HUES64 (cell line): ENCODE measurements around the gene C11orf58.

Experiments used
- H3K27ac ChIP-seq: 2 replicates; pipeline ENCODE4 v1.7.0; 2013; ENCODE audit warnings: low read depth, low read length, inconsistent platforms
- H3K27me3 ChIP-seq: 2 replicates; pipeline ENCODE4 v1.6.1; 2013; ENCODE audit warnings: mild to moderate bottlenecking, low read length; ENCODE audit not compliant: insufficient read depth
- H3K36me3 ChIP-seq: 2 replicates; pipeline ENCODE4 v1.6.1; 2013; ENCODE audit warnings: mild to moderate bottlenecking, low read length; ENCODE audit not compliant: insufficient read depth
- H3K4me1 ChIP-seq: 2 replicates; pipeline ENCODE4 v1.6.1; 2013; ENCODE audit warnings: mild to moderate bottlenecking, low read length, moderate library complexity; ENCODE audit not compliant: insufficient read depth
- H3K4me3 ChIP-seq: 2 replicates; pipeline ENCODE4 v1.5.1; 2013; ENCODE audit warnings: mild to moderate bottlenecking, low read length, moderate library complexity
- H3K9ac ChIP-seq: 2 replicates; pipeline ENCODE4 v1.6.1; 2013; ENCODE audit warnings: mild to moderate bottlenecking, low read depth, low read length
- H3K9me3 ChIP-seq: 2 replicates; pipeline ENCODE4 v1.6.1; 2013; ENCODE audit warnings: low read depth, low read length; ENCODE audit not compliant: insufficient read depth
- WGBS: fragments of 150-250, 120-280 bp; methylation state at CpG from one replicate; pipeline ENCODE4 v1.1.7; 2013; ENCODE audit warnings: missing lambda C conversion rate; 5-methylcytosine and 5-hydroxymethylcytosine counted together

The C11orf58 gene

DNA sequence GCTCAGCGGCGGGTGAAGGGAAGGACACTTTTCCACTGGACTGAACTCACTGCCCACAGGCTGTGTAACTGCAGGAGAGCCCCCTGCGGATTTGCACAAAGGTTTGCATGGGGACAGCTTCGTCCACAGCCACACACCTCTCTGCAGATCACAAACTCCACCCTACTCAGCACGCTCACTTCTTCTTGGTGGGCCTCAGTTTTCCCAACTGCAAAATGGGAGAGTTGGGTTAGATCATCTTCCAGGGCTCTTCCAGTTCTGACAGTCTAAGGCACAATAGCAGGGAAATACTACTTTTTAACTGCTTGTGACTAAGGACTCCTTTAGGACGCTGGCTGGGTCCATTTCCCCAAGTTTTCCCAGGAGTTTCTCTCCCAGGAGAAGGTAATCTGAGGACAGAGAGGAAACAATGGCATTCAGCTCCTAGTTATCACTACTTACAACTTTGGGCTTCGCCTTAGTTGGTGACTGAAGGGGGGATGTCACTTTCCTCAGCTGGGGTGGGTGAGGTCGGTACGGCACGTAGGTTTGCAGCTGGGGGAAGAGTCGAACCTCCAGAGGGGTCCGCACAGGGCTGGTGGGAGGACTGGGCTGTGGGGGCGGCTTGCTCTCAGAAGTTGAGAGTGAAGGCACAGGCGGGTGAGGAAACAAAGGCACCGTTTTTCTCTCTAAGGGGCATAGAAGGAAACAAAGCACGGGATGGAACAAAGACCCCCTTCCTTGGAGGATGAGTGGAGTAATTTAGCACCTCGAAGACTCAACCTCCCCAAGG lies 55.8 kb downstream of the C11orf58 start:
- no peaks in the 10 kb centered on the region for H3K27me3 ChIP-seq
- WGBS = 84% methylated on average over 15 of the region's 17 CpGs
- H3K36me3 ChIP-seq = no peaks in the 10 kb centered on the region
- H3K4me3 ChIP-seq = no peak overlapping the region
- no peak overlapping the region for H3K9ac ChIP-seq
- H3K4me1 ChIP-seq = no peaks in the 10 kb centered on the region
- H3K9me3 ChIP-seq = no peaks in the 10 kb centered on the region
- no peak overlapping the region for H3K27ac ChIP-seq

- no peak overlapping the region for H3K4me3 ChIP-seq
- H3K9ac ChIP-seq = no peak overlapping the region
- WGBS = 94% methylated on average over 8 of the region's 8 CpGs
- no peaks in the 10 kb centered on the region for H3K9me3 ChIP-seq
- H3K36me3 ChIP-seq = no peaks in the 10 kb centered on the region
- H3K27ac ChIP-seq = no peak overlapping the region
- H3K4me1 ChIP-seq = no peaks in the 10 kb centered on the region
- H3K27me3 ChIP-seq = no peaks in the 10 kb centered on the region
Measured at GRCh38 chr11:16795146-16795545, 56.7 kb downstream of the C11orf58 start.

GRCh38 chr11:16796311-16796710 lies 57.9 kb downstream of the C11orf58 start:
- Histone ChIP-seq H3K27me3 (no peaks in the 10 kb centered on the region), H3K27ac (no peak overlapping the region), H3K9me3 (no peaks in the 10 kb centered on the region), H3K36me3 (no peaks in the 10 kb centered on the region), H3K4me3 (no peak overlapping the region), H3K9ac (no peak overlapping the region), H3K4me1 (no peaks in the 10 kb centered on the region)
- WGBS = 92% methylated on average over 4 of the region's 4 CpGs

- H3K36me3 ChIP-seq = no peaks in the 10 kb centered on the region
- H3K9ac ChIP-seq = peak overlapping the region; percentile 8; the same call in 1 of the 2 replicates
- no peaks in the 10 kb centered on the region for H3K9me3 ChIP-seq
- H3K27me3 ChIP-seq = no peaks in the 10 kb centered on the region
- WGBS = 85% methylated on average over 2 of the region's 3 CpGs
- no peak overlapping the region for H3K4me3 ChIP-seq
- H3K4me1 ChIP-seq = no peaks in the 10 kb centered on the region
- no peak overlapping the region for H3K27ac ChIP-seq
Measured at GRCh38 chr11:16797776-16798175, 59.3 kb downstream of the C11orf58 start.

GRCh38 chr11:16799221-16799620 lies 60.8 kb downstream of the C11orf58 start:
- no CpG with 5 or more reads among the region's 1 CpG for WGBS
- H3K9ac ChIP-seq = no peak overlapping the region

DNA sequence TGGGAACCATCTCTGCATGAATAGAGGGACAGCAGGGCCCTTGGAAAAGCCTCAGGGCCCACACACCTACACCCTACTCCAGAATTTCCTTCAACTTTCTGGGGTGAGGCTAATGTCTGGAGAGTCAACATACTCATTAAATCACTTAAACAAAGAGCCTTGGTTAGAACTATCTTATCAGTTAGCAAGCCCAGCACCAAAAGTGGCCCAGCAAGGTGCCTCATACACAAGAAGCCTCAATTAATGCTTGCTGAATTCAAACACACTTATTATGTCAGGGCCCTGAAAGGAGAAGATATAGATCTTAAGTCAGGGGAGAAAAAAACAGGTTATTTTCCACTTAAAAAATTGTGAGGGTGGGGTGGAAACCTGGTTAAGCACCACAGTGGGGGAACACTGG lies 61.4 kb downstream of the C11orf58 start:
- H3K9ac ChIP-seq = no peak overlapping the region
- no peaks in the 10 kb centered on the region for H3K4me1 ChIP-seq
- H3K36me3 ChIP-seq = no peaks in the 10 kb centered on the region
- H3K9me3 ChIP-seq = no peaks in the 10 kb centered on the region
- no peak overlapping the region for H3K27ac ChIP-seq
- H3K4me3 ChIP-seq = no peak overlapping the region
- no peaks in the 10 kb centered on the region for H3K27me3 ChIP-seq

More at GRCh38 chr11:16799221-16799620, 60.8 kb downstream of the C11orf58 start:
- H3K27me3 ChIP-seq = no peaks in the 10 kb centered on the region
- no peaks in the 10 kb centered on the region for H3K36me3 ChIP-seq
- H3K4me3 ChIP-seq = no peak overlapping the region
- H3K9me3 ChIP-seq = no peaks in the 10 kb centered on the region
- no peak overlapping the region for H3K27ac ChIP-seq
- no peaks in the 10 kb centered on the region for H3K4me1 ChIP-seq

GRCh38 chr11:16800382-16800781 lies 61.9 kb downstream of the C11orf58 start:
- Histone ChIP-seq H3K27ac (no peak overlapping the region), H3K27me3 (no peaks in the 10 kb centered on the region), H3K9me3 (no peaks in the 10 kb centered on the region), H3K4me1 (no peaks in the 10 kb centered on the region), H3K36me3 (no peaks in the 10 kb centered on the region), H3K4me3 (no peak overlapping the region), H3K9ac (no peak overlapping the region)

DNA sequence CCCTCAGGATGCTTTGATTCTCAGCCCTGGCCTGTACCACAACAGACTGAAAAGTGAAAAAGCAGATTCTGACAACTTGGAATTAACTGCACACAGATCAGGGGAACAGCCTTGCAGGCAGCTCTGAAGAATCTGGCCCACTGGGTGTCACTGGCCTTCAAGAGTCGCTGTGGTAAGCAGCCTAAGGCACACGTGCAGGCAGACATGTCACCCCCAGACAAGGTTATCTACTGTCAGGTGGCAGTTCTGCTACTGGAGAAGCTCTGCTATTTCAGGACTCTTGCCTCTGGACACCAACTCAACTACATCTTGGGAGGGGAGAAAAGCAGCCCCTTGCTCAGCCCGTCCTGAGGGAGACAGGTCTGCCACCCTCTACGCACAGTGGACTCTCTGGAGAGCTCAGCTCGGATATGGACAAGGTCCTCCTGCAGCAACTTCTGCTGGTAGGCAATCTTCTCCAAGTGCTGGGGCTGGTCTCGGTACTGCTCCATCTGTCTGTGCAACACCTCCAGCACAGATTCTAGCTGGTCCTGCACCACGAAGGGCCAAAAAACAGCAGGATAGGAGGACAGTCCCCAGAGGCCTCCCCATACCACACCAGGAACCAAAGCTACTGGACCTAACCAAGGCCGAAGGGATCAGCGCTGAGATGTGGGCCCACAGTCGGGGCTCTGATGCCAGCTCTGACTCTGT lies 63.0 kb downstream of the C11orf58 start:
- H3K27ac ChIP-seq = no peak overlapping the region
- H3K9me3 ChIP-seq = no peaks in the 10 kb centered on the region
- 94% methylated on average over 8 of the region's 10 CpGs for WGBS
- H3K4me3 ChIP-seq = no peak overlapping the region
- H3K9ac ChIP-seq = no peak overlapping the region
- no peaks in the 10 kb centered on the region for H3K27me3 ChIP-seq
- H3K4me1 ChIP-seq = no peaks in the 10 kb centered on the region
- no peaks in the 10 kb centered on the region for H3K36me3 ChIP-seq

DNA sequence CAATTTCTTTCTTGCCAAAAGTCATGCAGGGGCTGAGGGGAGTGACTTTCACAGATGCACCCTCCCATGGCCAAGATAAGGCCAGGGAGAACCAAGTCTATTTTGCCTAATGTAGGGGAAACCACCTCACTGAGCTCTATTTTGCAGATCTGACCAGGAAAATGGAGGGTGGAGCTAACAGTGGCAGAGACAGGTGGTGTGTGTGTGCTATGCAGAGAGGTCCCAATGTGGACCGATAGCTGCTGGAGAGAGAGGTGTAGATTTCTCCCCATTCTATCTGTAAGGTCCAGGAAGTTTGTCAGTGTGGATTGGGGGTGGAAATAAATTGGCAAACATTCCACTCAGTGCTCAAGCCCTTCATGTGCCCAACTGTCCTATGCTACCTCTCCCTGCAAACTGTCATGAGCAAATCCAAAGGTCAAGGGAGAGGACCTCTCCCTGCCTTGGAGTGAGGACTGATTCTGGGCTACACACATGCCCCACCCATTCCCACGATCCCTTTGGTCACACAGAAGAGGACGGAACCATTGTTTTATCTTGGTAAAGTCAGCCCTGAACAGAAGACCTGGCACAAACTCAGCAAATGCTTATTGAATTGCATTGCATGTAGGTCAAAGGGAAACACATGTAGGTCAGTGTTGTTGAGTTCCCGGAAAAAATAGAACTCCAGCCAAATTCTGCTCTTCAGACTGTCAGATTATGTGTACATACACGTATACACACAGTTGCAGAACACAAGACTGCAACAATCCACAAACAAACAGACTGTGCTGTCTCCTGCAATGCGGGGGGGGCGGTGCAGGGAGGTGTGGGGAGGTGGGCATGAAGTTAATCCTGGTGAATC lies 65.9 kb downstream of the C11orf58 start:
- Histone ChIP-seq H3K9ac (no peak overlapping the region), H3K27ac (no peak overlapping the region), H3K27me3 (no peaks in the 10 kb centered on the region), H3K4me3 (no peak overlapping the region), H3K9me3 (no peaks in the 10 kb centered on the region), H3K36me3 (no peaks in the 10 kb centered on the region), H3K4me1 (no peaks in the 10 kb centered on the region)
- WGBS = 86% methylated on average over 7 of the region's 7 CpGs

- H3K27me3 ChIP-seq = no peaks in the 10 kb centered on the region
- 91% methylated on average over 8 of the region's 8 CpGs for WGBS
- no peaks in the 10 kb centered on the region for H3K36me3 ChIP-seq
- no peak overlapping the region for H3K4me3 ChIP-seq
- no peaks in the 10 kb centered on the region for H3K4me1 ChIP-seq
- H3K9ac ChIP-seq = no peak overlapping the region
- no peak overlapping the region for H3K27ac ChIP-seq
- H3K9me3 ChIP-seq = no peaks in the 10 kb centered on the region
Measured at GRCh38 chr11:16805938-16806337, 67.5 kb downstream of the C11orf58 start.

GRCh38 chr11:16806791-16807190 lies 68.3 kb downstream of the C11orf58 start:
- Histone ChIP-seq H3K4me1 (peaks cover under 1% of the 10 kb centered on the region; the same call in 1 of the 2 replicates), H3K27ac (no peak overlapping the region), H3K27me3 (no peaks in the 10 kb centered on the region), H3K4me3 (no peak overlapping the region), H3K9ac (no peak overlapping the region), H3K9me3 (no peaks in the 10 kb centered on the region), H3K36me3 (no peaks in the 10 kb centered on the region)
- 90% methylated on average over 11 of the region's 11 CpGs for WGBS
